ENCODE measurements around the gene SND1.

DNA sequence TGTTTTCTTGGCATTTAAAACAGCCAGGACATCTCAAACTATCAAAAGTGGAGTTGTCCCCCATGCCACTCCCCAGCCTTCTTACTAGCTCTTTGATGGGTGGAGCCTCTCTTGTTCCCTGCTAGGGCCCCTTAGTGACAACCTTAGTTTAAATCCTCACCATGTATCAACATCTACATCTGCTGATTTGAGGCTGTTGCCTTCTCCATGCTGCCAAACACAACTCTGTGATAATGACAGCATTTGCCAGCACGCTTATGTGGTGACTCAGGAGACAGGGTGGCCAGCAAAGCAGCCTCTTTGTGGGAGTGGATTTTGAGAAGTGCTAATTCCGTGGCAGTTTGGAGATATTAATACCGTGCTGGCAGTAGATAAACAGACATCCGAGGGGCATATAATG lies 233.8 kb downstream of the SND1 start:
- TF ChIP-seq MAX (IDR thresholded peaks at IDR 0.05) (no peak), YY1 (IDR thresholded peaks at IDR 0.05; ENCODE audit: low read depth) (no peak), EP300 (IDR thresholded peaks at IDR 0.05; ENCODE audit: borderline replicate concordance) (no peak), CEBPB (IDR thresholded peaks at IDR 0.05) (no peak), FOXM1 (IDR thresholded peaks at IDR 0.05; ENCODE audit: borderline replicate concordance, low read depth) (no peak), EGR1 (IDR thresholded peaks at IDR 0.05) (no peak), ZBTB7A (IDR thresholded peaks at IDR 0.05; ENCODE audit: low read depth) (no peak), TAF1 (IDR thresholded peaks at IDR 0.05; ENCODE audit: low read depth) (no peak), TEAD4 (IDR thresholded peaks at IDR 0.05) (no peak), TCF12 (IDR thresholded peaks at IDR 0.05; ENCODE audit: low read depth) (no peak), RAD21 (IDR thresholded peaks at IDR 0.05; ENCODE audit: low read depth) (no peak), CREB1 (IDR thresholded peaks at IDR 0.05; ENCODE audit: low read depth) (no peak)

All from Ishikawa (cell line).